Epithelial cell of esophagus (primary cell): ENCODE data around the gene SMG6.
"Not testable (repeated sequence)": the region's sequence is repeated elsewhere in the genome, so short reads cannot be mapped to it uniquely, and the experiment has no call there.

Experiments
- DNase-seq: peaks from one replicate; pipeline ENCODE4 v3.0.0; 2010; ENCODE audit warnings: low read depth
- H3K4me3 ChIP-seq: 2 replicates; pipeline ENCODE4 v1.5.1; 2011; ENCODE audit warnings: mild to moderate bottlenecking, low read length, control low read depth
- CTCF ChIP-seq: IDR thresholded peaks from 2 replicates; pipeline ENCODE4 v1.5.1; 2011; ENCODE audit warnings: low read depth, mild to moderate bottlenecking, low read length, control low read depth, inconsistent platforms; ENCODE audit not compliant: insufficient read depth; ENCODE audit errors: missing control alignments

The SMG6 gene

GRCh38 chr17:2202996-2203575 lies 100.5 kb downstream of the SMG6 start:
- H3K4me3 ChIP-seq = no peak overlapping the region
- no peak for DNase-seq
- TF ChIP-seq CTCF = no peak

GRCh38 chr17:2202302-2202995 lies 101.1 kb downstream of the SMG6 start:
- DNase-seq = no peak
- TF ChIP-seq CTCF = no peak
- no peak overlapping the region for H3K4me3 ChIP-seq

- H3K4me3 ChIP-seq, DNase-seq: not testable (repeated sequence)
Measured at GRCh38 chr17:2199386-2199785, 104.2 kb downstream of the SMG6 start.

- no peak for DNase-seq
Measured at GRCh38 chr17:2198927-2199326, 104.7 kb downstream of the SMG6 start.

GRCh38 chr17:2197271-2197670 lies 106.3 kb downstream of the SMG6 start:
- no peak overlapping the region for H3K4me3 ChIP-seq
- no peak for TF ChIP-seq CTCF
- no peak for DNase-seq

More at GRCh38 chr17:2198927-2199326, 104.7 kb downstream of the SMG6 start:
- H3K4me3 ChIP-seq = no peak overlapping the region
- no peak for TF ChIP-seq CTCF

- H3K4me3 ChIP-seq = no peak overlapping the region
- DNase-seq = peak; percentile 77
- TF ChIP-seq CTCF = no peak
Measured at GRCh38 chr17:2195729-2196128, 107.9 kb downstream of the SMG6 start.

GRCh38 chr17:2194889-2195335 lies 108.7 kb downstream of the SMG6 start:
- TF ChIP-seq CTCF = no peak
- H3K4me3 ChIP-seq = no peak overlapping the region
- peak; percentile 52 for DNase-seq
